Measurements from ENCODE around the gene DPP10.

The DPP10 gene

GRCh38 chr2:114424699-114425098 lies 17.7 kb upstream of the DPP10 start:
- H3K23ac ChIP-seq (ENCODE audit: low read length), result no peak overlapping the region
- DNase-seq, result no peak
- no peak overlapping the region for H2AK5ac ChIP-seq (ENCODE audit: low read length)
- H3K4me1 ChIP-seq (ENCODE audit: control insufficient read depth, low read depth, low read length), result no peaks in the 10 kb centered on the region
- no peak overlapping the region for H3K4ac ChIP-seq (ENCODE audit: low read depth, low read length)
- no peak overlapping the region for H2BK120ac ChIP-seq (ENCODE audit: low read depth, low read length)
- H2BK5ac ChIP-seq (ENCODE audit: low read length), result no peak overlapping the region
- H3K18ac ChIP-seq (ENCODE audit: low read length), result no peak overlapping the region
- H4K5ac ChIP-seq (ENCODE audit: low read length), result no peak overlapping the region
- H3K56ac ChIP-seq (ENCODE audit: low read length), result no peak overlapping the region
- no peak overlapping the region for H2BK15ac ChIP-seq (replicated peaks; ENCODE audit: low read depth)
- no peaks in the 10 kb centered on the region for H3K79me1 ChIP-seq (ENCODE audit: low read length)
- H3K79me2 ChIP-seq (ENCODE audit: control insufficient read depth, insufficient read depth, low read length), result no peaks in the 10 kb centered on the region
- WGBS (ENCODE audit: extremely low coverage, insufficient coverage, low lambda C conversion rate), result no CpG with 5 or more reads among the region's 2 CpGs
- H3K36me3 ChIP-seq (ENCODE audit: control insufficient read depth, insufficient read depth, low read length), result no peaks in the 10 kb centered on the region
- no peak overlapping the region for H3K4me3 ChIP-seq (ENCODE audit: low read length)
- no peaks in the 10 kb centered on the region for H3K27me3 ChIP-seq (ENCODE audit: insufficient read depth, low read length, poor library complexity)
- no peak overlapping the region for H4K8ac ChIP-seq (ENCODE audit: low read depth, low read length)
- H3K9ac ChIP-seq (ENCODE audit: low read length), result no peak overlapping the region
- H3K27ac ChIP-seq (ENCODE audit: low read depth, low read length), result no peak overlapping the region
- H3K4me2 ChIP-seq (ENCODE audit: low read length), result no peak overlapping the region

GRCh38 chr2:114426756-114427155 lies 15.7 kb upstream of the DPP10 start:
- Histone ChIP-seq H3K18ac (ENCODE audit: low read length) (no peak overlapping the region), H3K4me2 (ENCODE audit: low read length) (no peak overlapping the region), H3K27ac (ENCODE audit: low read depth, low read length) (no peak overlapping the region), H3K4me1 (ENCODE audit: control insufficient read depth, low read depth, low read length) (no peaks in the 10 kb centered on the region), H3K56ac (ENCODE audit: low read length) (no peak overlapping the region), H3K4ac (ENCODE audit: low read depth, low read length) (no peak overlapping the region), H2BK5ac (ENCODE audit: low read length) (no peak overlapping the region), H4K5ac (ENCODE audit: low read length) (no peak overlapping the region), H2AK5ac (ENCODE audit: low read length) (no peak overlapping the region), H2BK15ac (replicated peaks; ENCODE audit: low read depth) (no peak overlapping the region), H4K8ac (ENCODE audit: low read depth, low read length) (no peak overlapping the region), H3K27me3 (ENCODE audit: insufficient read depth, low read length, poor library complexity) (no peaks in the 10 kb centered on the region), H3K4me3 (ENCODE audit: low read length) (no peak overlapping the region), H3K79me2 (ENCODE audit: control insufficient read depth, insufficient read depth, low read length) (no peaks in the 10 kb centered on the region), H3K36me3 (ENCODE audit: control insufficient read depth, insufficient read depth, low read length) (no peaks in the 10 kb centered on the region), H3K79me1 (ENCODE audit: low read length) (no peaks in the 10 kb centered on the region), H2BK120ac (ENCODE audit: low read depth, low read length) (no peak overlapping the region), H3K9ac (ENCODE audit: low read length) (no peak overlapping the region), H3K23ac (ENCODE audit: low read length) (no peak overlapping the region)
- no peak for DNase-seq
- WGBS (ENCODE audit: extremely low coverage, insufficient coverage, low lambda C conversion rate), result no CpG with 5 or more reads among the region's 3 CpGs

DNA sequence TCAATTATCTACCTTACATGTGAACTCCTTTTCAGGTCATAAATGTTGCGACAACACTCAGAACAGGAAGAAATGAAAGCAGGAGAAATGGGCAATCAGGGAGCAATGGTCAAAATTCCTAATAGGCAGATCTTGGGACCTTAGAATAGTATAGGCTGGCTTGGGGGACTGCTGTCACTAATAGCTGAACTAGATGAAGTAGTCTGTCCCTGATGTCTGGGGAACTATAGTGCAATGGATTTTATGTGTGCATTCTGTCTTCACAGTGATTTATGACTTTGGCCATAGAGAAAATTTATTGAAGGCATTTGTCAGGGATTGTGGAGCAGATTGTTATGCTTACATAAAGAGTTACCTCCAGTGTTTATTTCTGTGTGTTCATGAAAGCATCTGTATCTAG lies 6.1 kb upstream of the DPP10 start:
- H3K9ac ChIP-seq (ENCODE audit: low read length), result no peak overlapping the region
- no peak overlapping the region for H3K4me2 ChIP-seq (ENCODE audit: low read length)
- H2BK15ac ChIP-seq (replicated peaks; ENCODE audit: low read depth), result no peak overlapping the region
- no peaks in the 10 kb centered on the region for H3K27me3 ChIP-seq (ENCODE audit: insufficient read depth, low read length, poor library complexity)
- no peak overlapping the region for H3K4me3 ChIP-seq (ENCODE audit: low read length)
- H3K79me1 ChIP-seq (ENCODE audit: low read length), result no peaks in the 10 kb centered on the region
- H3K18ac ChIP-seq (ENCODE audit: low read length), result no peak overlapping the region
- no peak overlapping the region for H2AK5ac ChIP-seq (ENCODE audit: low read length)
- H4K8ac ChIP-seq (ENCODE audit: low read depth, low read length), result no peak overlapping the region
- no peaks in the 10 kb centered on the region for H3K79me2 ChIP-seq (ENCODE audit: control insufficient read depth, insufficient read depth, low read length)
- H3K36me3 ChIP-seq (ENCODE audit: control insufficient read depth, insufficient read depth, low read length), result no peaks in the 10 kb centered on the region
- H3K23ac ChIP-seq (ENCODE audit: low read length), result no peak overlapping the region
- no peak overlapping the region for H2BK5ac ChIP-seq (ENCODE audit: low read length)
- H3K27ac ChIP-seq (ENCODE audit: low read depth, low read length), result no peak overlapping the region
- H3K4ac ChIP-seq (ENCODE audit: low read depth, low read length), result no peak overlapping the region
- H3K56ac ChIP-seq (ENCODE audit: low read length), result no peak overlapping the region
- no peaks in the 10 kb centered on the region for H3K4me1 ChIP-seq (ENCODE audit: control insufficient read depth, low read depth, low read length)
- H4K5ac ChIP-seq (ENCODE audit: low read length), result no peak overlapping the region
- no peak overlapping the region for H2BK120ac ChIP-seq (ENCODE audit: low read depth, low read length)
- DNase-seq, result no peak
- WGBS (ENCODE audit: extremely low coverage, insufficient coverage, low lambda C conversion rate), result no CpG with 5 or more reads among the region's 1 CpG

DNA sequence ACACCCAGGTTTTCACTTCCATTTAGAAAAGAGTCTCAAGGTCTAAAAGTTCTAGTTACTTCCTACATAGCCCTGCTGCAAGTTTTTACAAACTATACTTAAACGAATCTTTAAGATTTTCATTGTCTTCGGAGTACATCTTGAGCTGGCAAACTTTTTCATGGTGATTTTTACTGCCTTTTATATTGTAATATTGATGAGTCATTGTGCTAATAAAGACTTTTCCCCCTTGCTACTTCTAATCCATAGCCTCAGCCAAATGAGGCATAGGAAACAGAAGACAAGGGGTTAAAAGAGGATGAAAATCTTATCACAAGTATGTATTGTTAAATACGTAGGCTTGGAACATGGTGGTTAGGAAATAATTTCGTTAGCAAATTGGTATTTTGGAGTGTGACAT lies 4.1 kb downstream of the DPP10 start:
- DNase-seq, result no peak
- no peak overlapping the region for H2BK5ac ChIP-seq (ENCODE audit: low read length)
- WGBS (ENCODE audit: extremely low coverage, insufficient coverage, low lambda C conversion rate), result no CpG with 5 or more reads among the region's 4 CpGs
- no peak overlapping the region for H4K5ac ChIP-seq (ENCODE audit: low read length)
- no peak overlapping the region for H3K4me2 ChIP-seq (ENCODE audit: low read length)
- H2BK15ac ChIP-seq (replicated peaks; ENCODE audit: low read depth), result no peak overlapping the region
- H3K79me2 ChIP-seq (ENCODE audit: control insufficient read depth, insufficient read depth, low read length), result no peaks in the 10 kb centered on the region
- no peak overlapping the region for H4K8ac ChIP-seq (ENCODE audit: low read depth, low read length)
- H3K4me3 ChIP-seq (ENCODE audit: low read length), result no peak overlapping the region
- H3K4me1 ChIP-seq (ENCODE audit: control insufficient read depth, low read depth, low read length), result no peaks in the 10 kb centered on the region
- H3K23ac ChIP-seq (ENCODE audit: low read length), result no peak overlapping the region
- H3K18ac ChIP-seq (ENCODE audit: low read length), result no peak overlapping the region
- no peaks in the 10 kb centered on the region for H3K27me3 ChIP-seq (ENCODE audit: insufficient read depth, low read length, poor library complexity)
- no peaks in the 10 kb centered on the region for H3K36me3 ChIP-seq (ENCODE audit: control insufficient read depth, insufficient read depth, low read length)
- H3K9ac ChIP-seq (ENCODE audit: low read length), result no peak overlapping the region
- H2AK5ac ChIP-seq (ENCODE audit: low read length), result no peak overlapping the region
- no peaks in the 10 kb centered on the region for H3K79me1 ChIP-seq (ENCODE audit: low read length)
- H2BK120ac ChIP-seq (ENCODE audit: low read depth, low read length), result no peak overlapping the region
- H3K4ac ChIP-seq (ENCODE audit: low read depth, low read length), result no peak overlapping the region
- no peak overlapping the region for H3K27ac ChIP-seq (ENCODE audit: low read depth, low read length)
- no peak overlapping the region for H3K56ac ChIP-seq (ENCODE audit: low read length)

GRCh38 chr2:114450639-114451038 lies 8.2 kb downstream of the DPP10 start:
- Histone ChIP-seq H3K79me2 (ENCODE audit: control insufficient read depth, insufficient read depth, low read length) (no peaks in the 10 kb centered on the region), H3K9ac (ENCODE audit: low read length) (no peak overlapping the region), H3K79me1 (ENCODE audit: low read length) (no peaks in the 10 kb centered on the region), H3K23ac (ENCODE audit: low read length) (no peak overlapping the region), H3K27ac (ENCODE audit: low read depth, low read length) (no peak overlapping the region), H3K4ac (ENCODE audit: low read depth, low read length) (no peak overlapping the region), H4K5ac (ENCODE audit: low read length) (no peak overlapping the region), H4K8ac (ENCODE audit: low read depth, low read length) (no peak overlapping the region), H2BK120ac (ENCODE audit: low read depth, low read length) (no peak overlapping the region), H2AK5ac (ENCODE audit: low read length) (no peak overlapping the region), H3K4me2 (ENCODE audit: low read length) (no peak overlapping the region), H3K56ac (ENCODE audit: low read length) (no peak overlapping the region), H3K18ac (ENCODE audit: low read length) (no peak overlapping the region), H2BK5ac (ENCODE audit: low read length) (no peak overlapping the region), H3K4me1 (ENCODE audit: control insufficient read depth, low read depth, low read length) (no peaks in the 10 kb centered on the region), H3K4me3 (ENCODE audit: low read length) (no peak overlapping the region), H3K36me3 (ENCODE audit: control insufficient read depth, insufficient read depth, low read length) (no peaks in the 10 kb centered on the region), H3K27me3 (ENCODE audit: insufficient read depth, low read length, poor library complexity) (no peaks in the 10 kb centered on the region), H2BK15ac (replicated peaks; ENCODE audit: low read depth) (no peak overlapping the region)
- no CpG with 5 or more reads among the region's 2 CpGs for WGBS (ENCODE audit: extremely low coverage, insufficient coverage, low lambda C conversion rate)
- DNase-seq, result no peak

- H3K56ac ChIP-seq (ENCODE audit: low read length), result no peak overlapping the region
- no peak overlapping the region for H3K18ac ChIP-seq (ENCODE audit: low read length)
- H3K9ac ChIP-seq (ENCODE audit: low read length), result no peak overlapping the region
- no peak overlapping the region for H3K27ac ChIP-seq (ENCODE audit: low read depth, low read length)
- no peaks in the 10 kb centered on the region for H3K36me3 ChIP-seq (ENCODE audit: control insufficient read depth, insufficient read depth, low read length)
- H3K4me1 ChIP-seq (ENCODE audit: control insufficient read depth, low read depth, low read length), result no peaks in the 10 kb centered on the region
- DNase-seq, result no peak
- H2BK120ac ChIP-seq (ENCODE audit: low read depth, low read length), result no peak overlapping the region
- no peak overlapping the region for H3K4me2 ChIP-seq (ENCODE audit: low read length)
- no peak overlapping the region for H4K8ac ChIP-seq (ENCODE audit: low read depth, low read length)
- H3K23ac ChIP-seq (ENCODE audit: low read length), result no peak overlapping the region
- no peak overlapping the region for H3K4ac ChIP-seq (ENCODE audit: low read depth, low read length)
- no peaks in the 10 kb centered on the region for H3K79me2 ChIP-seq (ENCODE audit: control insufficient read depth, insufficient read depth, low read length)
- H3K4me3 ChIP-seq (ENCODE audit: low read length), result no peak overlapping the region
- no peak overlapping the region for H2AK5ac ChIP-seq (ENCODE audit: low read length)
- H4K5ac ChIP-seq (ENCODE audit: low read length), result no peak overlapping the region
- no CpG with 5 or more reads among the region's 1 CpG for WGBS (ENCODE audit: extremely low coverage, insufficient coverage, low lambda C conversion rate)
- H3K27me3 ChIP-seq (ENCODE audit: insufficient read depth, low read length, poor library complexity), result no peaks in the 10 kb centered on the region
- H2BK5ac ChIP-seq (ENCODE audit: low read length), result no peak overlapping the region
- H2BK15ac ChIP-seq (replicated peaks; ENCODE audit: low read depth), result no peak overlapping the region
- H3K79me1 ChIP-seq (ENCODE audit: low read length), result no peaks in the 10 kb centered on the region
Measured at GRCh38 chr2:114456566-114456965, 14.1 kb downstream of the DPP10 start.

All from mesendoderm (in vitro differentiated cells).